HG03457 (cell line): Measurements from ENCODE around the gene GFOD1.
A peak's percentile ranks its signal among the peaks of the same experiment; 100 is the strongest.

Experiments used
- ATAC-seq: cut with Tn5 transposase; IDR thresholded peaks from one replicate; pipeline ENCODE4 v1.9.1; 2021; ENCODE audit warnings: moderate number of reproducible peaks; ENCODE audit not compliant: unreplicated experiment

Gene GFOD1

GRCh38 chr6:13383328-13384163 is 103.9 kb downstream of the GFOD1 start:
- ATAC-seq, result peak; percentile 95

DNA sequence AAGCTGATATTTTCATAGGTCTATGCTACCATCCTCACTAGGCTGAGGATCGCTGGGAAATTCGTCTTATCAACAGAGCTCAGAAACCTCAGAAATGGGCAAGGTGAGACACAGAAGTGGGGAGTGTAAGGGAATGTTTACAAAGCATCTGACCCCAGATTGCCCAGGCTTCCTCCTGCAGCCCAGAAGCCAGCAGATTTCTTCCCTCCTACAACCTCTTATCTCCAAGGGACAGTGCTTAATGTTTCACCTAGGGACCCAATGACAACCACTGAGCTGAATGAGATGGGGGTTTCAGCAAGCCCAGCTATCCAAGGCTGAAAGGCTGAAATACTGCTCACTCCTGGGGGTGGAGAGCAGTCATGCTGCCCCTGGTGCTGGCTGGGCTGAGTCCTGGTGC is 106.6 kb downstream of the GFOD1 start:
- ATAC-seq, result no peak

- ATAC-seq, result no peak
Observed at GRCh38 chr6:13378669-13379590, 108.5 kb downstream of the GFOD1 start.

GRCh38 chr6:13377054-13377758 is 110.2 kb downstream of the GFOD1 start:
- ATAC-seq, result no peak

GRCh38 chr6:13375360-13375878 is 112.0 kb downstream of the GFOD1 start:
- ATAC-seq, result peak; percentile 50

GRCh38 chr6:13373919-13374318 is 113.5 kb downstream of the GFOD1 start:
- ATAC-seq, result no peak

DNA sequence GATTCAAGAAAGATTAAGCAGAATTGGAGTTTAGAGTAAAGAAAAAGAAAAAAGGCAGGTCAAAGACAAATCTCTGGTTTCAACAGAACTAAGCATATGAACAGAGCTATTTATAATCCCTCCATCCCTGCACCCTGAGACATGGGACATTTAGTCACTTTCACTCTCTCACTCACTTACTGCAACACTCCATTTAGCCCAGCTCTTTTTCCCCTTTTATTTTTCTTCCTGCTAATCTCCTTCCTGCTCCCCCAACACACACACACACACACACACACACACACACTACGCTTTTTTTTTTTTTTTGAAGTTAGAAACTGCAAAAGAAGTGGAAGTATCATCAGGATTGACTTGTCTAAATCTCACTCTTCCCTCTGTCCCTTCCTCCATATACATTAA is 113.9 kb downstream of the GFOD1 start:
- no peak for ATAC-seq

- ATAC-seq, result no peak
Observed at GRCh38 chr6:13372688-13373487, 114.5 kb downstream of the GFOD1 start.

GRCh38 chr6:13372076-13372475 is 115.3 kb downstream of the GFOD1 start:
- ATAC-seq, result no peak

GRCh38 chr6:13371421-13372072 is 115.9 kb downstream of the GFOD1 start:
- no peak for ATAC-seq

DNA sequence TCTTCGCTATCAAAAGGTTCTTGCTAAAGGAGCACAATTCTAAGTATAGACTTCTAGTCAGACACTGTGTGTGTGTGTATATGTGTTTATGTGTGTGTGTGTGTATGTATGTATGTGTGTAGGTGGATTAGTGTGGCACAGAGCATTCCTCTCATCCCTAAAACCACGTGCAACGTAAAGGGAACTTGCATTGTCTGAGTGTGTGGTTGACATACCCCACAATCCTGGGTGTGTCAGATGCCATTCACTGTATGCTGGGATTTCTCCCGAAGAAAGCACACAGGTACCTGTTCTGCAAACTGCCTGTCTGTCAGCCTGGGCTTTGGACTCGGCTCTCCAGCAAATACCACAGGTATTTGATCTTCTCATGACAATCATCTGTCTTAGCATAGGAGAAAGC is 116.8 kb downstream of the GFOD1 start:
- no peak for ATAC-seq

GRCh38 chr6:13369591-13369990 is 117.8 kb downstream of the GFOD1 start:
- ATAC-seq, result no peak

DNA sequence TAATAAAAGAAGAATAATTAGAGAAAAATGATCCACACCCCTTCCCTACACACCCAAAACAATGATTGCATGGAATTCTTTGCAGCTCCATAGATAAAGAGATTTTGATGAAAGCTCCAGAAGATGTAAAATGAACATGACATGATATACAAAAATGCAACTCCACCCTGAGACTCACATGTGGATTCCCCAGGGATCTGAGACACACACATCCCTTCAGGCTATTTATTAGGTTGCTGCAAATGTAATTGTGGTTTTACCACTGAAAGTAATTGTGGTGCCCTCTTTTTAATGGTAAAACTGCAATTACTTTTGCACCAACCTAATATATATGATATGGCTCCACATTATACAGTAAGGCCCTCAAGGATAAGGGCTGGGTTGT is 118.7 kb downstream of the GFOD1 start:
- no peak for ATAC-seq

- ATAC-seq, result no peak
Observed at GRCh38 chr6:13368079-13368730, 119.2 kb downstream of the GFOD1 start.

DNA sequence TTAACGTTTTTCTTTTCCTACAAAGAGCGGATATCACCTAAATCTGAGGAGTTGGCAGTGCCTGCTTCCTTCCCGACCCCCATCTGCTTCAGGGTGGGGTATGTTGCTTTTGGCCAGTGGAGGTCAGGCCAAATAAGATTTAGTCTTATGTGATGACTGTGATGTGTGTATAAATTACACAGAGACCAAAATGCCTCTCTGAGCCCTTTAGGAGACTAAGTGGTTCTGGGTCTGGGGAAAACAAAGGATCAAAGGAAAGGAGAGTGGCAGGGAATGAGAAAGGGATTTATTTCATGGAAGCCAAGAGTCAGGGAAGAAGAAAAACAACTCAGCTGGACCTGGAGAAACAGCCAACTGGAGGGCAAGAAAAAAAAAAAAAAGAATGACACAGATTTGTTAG is 120.0 kb downstream of the GFOD1 start:
- no peak for ATAC-seq

GRCh38 chr6:13365320-13365719 is 122.1 kb downstream of the GFOD1 start:
- ATAC-seq, result no peak

- ATAC-seq, result no peak
Observed at GRCh38 chr6:13364842-13365241, 122.6 kb downstream of the GFOD1 start.

DNA sequence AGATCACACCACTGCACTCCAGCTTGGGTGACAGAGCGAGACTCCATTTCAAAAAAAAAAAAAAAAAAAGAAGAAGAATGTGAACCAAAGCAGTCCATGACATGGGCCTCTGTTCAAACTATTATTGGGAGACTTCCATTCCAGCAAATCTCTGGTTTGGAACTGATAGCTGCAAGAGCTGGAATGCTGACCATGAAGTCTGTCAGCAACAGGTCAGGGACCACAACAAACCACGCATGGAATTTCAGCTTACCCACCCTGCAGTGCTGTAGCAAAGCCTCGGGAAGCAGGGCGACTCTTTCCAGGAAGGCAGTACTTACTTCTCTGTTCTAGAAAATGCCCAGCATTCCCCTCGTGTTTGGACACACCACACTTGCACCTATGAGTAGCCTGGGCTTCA is 125.0 kb downstream of the GFOD1 start:
- no peak for ATAC-seq
